Measurements from ENCODE around the gene LIX1L. TPM values are rescaled to one million over a fixed set of nuclear protein-coding genes. Genes with fewer than 3 reads are reported as not detected.

Gene LIX1L
- total and polyA plus RNA-seq, 2 of the 13 experiments (the other 11 are each of a cell fraction or from before 2014, with no cell fraction given): 8.1 to 24.9 TPM

DNA sequence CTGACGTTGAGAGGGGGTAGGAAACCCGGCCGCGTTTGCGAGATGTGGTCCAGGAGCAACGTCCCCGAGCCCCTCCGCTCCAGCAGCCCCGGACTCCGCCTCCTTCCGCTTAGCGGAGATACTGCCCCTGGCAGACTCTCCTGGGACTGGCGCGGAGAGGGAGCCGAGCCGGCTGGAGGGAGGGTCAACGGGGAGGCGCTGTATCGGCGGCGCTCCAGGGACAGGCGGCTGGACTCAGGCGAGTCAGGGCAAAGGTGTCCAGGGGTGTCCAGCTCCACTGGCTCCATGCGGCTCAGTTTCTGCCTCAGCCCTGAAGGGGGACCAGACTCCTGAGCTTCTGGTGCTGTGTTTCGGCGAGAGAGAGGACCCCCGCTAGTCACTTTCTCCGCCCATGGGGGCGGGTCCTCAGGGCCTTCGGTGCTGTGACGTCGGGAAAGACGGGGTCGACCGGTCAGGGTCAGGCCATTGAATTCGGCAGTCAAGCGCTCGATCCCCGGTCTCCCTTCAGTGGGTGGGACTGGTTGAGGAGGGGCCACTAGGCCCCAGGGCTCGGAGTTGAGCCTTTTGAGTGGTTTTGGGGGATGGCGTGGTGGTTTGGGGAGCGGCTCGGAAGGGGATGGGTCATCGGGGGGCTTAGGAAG, 2.8 kb upstream of the LIX1L start (continued):
- TF ChIP-seq, protein P1, sequence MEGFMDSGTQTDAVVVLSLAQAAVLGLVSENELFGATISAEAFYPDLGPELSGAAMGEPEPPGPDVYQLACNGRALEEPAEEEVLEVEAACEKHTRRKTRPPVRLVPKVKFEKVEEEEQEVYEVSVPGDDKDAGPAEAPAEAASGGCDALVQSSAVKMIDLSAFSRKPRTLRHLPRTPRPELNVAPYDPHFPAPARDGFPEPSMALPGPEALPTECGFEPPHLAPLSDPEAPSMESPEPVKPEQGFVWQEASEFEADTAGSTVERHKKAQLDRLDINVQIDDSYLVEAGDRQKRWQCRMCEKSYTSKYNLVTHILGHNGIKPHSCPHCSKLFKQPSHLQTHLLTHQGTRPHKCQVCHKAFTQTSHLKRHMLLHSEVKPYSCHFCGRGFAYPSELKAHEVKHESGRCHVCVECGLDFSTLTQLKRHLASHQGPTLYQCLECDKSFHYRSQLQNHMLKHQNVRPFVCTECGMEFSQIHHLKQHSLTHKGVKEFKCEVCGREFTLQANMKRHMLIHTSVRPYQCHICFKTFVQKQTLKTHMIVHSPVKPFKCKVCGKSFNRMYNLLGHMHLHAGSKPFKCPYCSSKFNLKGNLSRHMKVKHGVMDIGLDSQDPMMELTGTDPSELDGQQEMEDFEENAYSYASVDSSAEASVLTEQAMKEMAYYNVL (CRISPR knock-in tag; IDR thresholded peaks at IDR 0.05; ENCODE audit: borderline replicate concordance): no peak
- no peak for TF ChIP-seq MAFG (CRISPR knock-in tag; IDR thresholded peaks at IDR 0.05)
- no peak for TF ChIP-seq ZNF484 (CRISPR knock-in tag; IDR thresholded peaks at IDR 0.05; ENCODE audit: borderline replicate concordance, low read depth)
- peak; percentile 46; the same call in 1 of the 2 replicates for TF ChIP-seq SP2 (CRISPR knock-in tag; IDR thresholded peaks at IDR 0.05)
- TF ChIP-seq FOXO1 (CRISPR knock-in tag; IDR thresholded peaks at IDR 0.05): no peak
- TF ChIP-seq PBX2 (CRISPR knock-in tag; IDR thresholded peaks at IDR 0.05): no peak
- TF ChIP-seq, protein P2, sequence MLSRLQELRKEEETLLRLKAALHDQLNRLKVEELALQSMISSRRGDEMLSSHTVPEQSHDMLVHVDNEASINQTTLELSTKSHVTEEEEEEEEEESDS (CRISPR knock-in tag; IDR thresholded peaks at IDR 0.05; ENCODE audit: borderline replicate concordance): no peak
- TF ChIP-seq RAD51 (IDR thresholded peaks at IDR 0.05; ENCODE audit: borderline replicate concordance): no peak
- TF ChIP-seq, protein P3, sequence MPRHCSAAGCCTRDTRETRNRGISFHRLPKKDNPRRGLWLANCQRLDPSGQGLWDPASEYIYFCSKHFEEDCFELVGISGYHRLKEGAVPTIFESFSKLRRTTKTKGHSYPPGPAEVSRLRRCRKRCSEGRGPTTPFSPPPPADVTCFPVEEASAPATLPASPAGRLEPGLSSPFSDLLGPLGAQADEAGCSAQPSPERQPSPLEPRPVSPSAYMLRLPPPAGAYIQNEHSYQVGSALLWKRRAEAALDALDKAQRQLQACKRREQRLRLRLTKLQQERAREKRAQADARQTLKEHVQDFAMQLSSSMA (CRISPR knock-in tag; IDR thresholded peaks at IDR 0.05): no peak
- TF ChIP-seq HNRNPLL (IDR thresholded peaks at IDR 0.05; ENCODE audit: low read depth, low read length, poor library complexity, severe bottlenecking): peak; percentile 71
- TF ChIP-seq NR3C1 (CRISPR knock-in tag; IDR thresholded peaks at IDR 0.05): no peak
- TF ChIP-seq NFYC (CRISPR knock-in tag; IDR thresholded peaks at IDR 0.05): no peak
- TF ChIP-seq MZF1 (CRISPR knock-in tag; IDR thresholded peaks at IDR 0.05; ENCODE audit: borderline replicate concordance): no peak
- no peak for TF ChIP-seq HOXD1 (CRISPR knock-in tag; IDR thresholded peaks at IDR 0.05)
- TF ChIP-seq EHMT2 (IDR thresholded peaks at IDR 0.05; ENCODE audit: borderline replicate concordance, low read depth, low read length): no peak
- TF ChIP-seq ZNF709 (CRISPR knock-in tag; IDR thresholded peaks at IDR 0.05): no peak
- no peak for TF ChIP-seq ZNF703 (CRISPR knock-in tag; IDR thresholded peaks at IDR 0.05; ENCODE audit: borderline replicate concordance)
- 0 out of 2 replicates have a peak, but pooled peaks have one; percentile 20 for TF ChIP-seq STAT5B (CRISPR knock-in tag; IDR thresholded peaks at IDR 0.05)
- no peak for TF ChIP-seq ZGPAT (CRISPR knock-in tag; IDR thresholded peaks at IDR 0.05)
- no peak for TF ChIP-seq ZSCAN5A (CRISPR knock-in tag; IDR thresholded peaks at IDR 0.05; ENCODE audit: borderline replicate concordance)
- TF ChIP-seq, protein P4, sequence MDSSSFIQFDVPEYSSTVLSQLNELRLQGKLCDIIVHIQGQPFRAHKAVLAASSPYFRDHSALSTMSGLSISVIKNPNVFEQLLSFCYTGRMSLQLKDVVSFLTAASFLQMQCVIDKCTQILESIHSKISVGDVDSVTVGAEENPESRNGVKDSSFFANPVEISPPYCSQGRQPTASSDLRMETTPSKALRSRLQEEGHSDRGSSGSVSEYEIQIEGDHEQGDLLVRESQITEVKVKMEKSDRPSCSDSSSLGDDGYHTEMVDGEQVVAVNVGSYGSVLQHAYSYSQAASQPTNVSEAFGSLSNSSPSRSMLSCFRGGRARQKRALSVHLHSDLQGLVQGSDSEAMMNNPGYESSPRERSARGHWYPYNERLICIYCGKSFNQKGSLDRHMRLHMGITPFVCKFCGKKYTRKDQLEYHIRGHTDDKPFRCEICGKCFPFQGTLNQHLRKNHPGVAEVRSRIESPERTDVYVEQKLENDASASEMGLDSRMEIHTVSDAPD (CRISPR knock-in tag; IDR thresholded peaks at IDR 0.05): no peak
- no peak for TF ChIP-seq NPAS2 (CRISPR knock-in tag; IDR thresholded peaks at IDR 0.05; ENCODE audit: borderline replicate concordance)

All from HepG2 (cell line).